Measurements from ENCODE around the gene FSTL5. TPM values are rescaled to one million over a fixed set of nuclear protein-coding genes. Genes with fewer than 3 reads are reported as not detected.

FSTL5 gene
- 0.27 and 0.49 TPM in 2 replicates for total RNA-seq (2014; rRNA removed; shearing (Covaris generic))
- polyA plus RNA-seq (2016; fragmentation: Nextera tagmentation; extraction: Ambion mirVana) = 0.06 and 0.10 TPM in 2 replicates
- long read RNA-seq, partial matches to known transcripts = 0 of 1 reads
- long read RNA-seq, other reads (novel, unspliced or antisense) = 1 of 1 reads

- peak; percentile 97 for ATAC-seq
- peak within 1 kb of the TSS; percentile 91 for H2AFZ ChIP-seq
- peak within 1 kb of the TSS; percentile 75 for H3K4me2 ChIP-seq
- peak; percentile 99 for DNase-seq (ENCODE audit: low spot score)
- Mint-ChIP-seq H3K4me1 (peaks cover 12% of the 10 kb centered on the region), H3K27ac (peak within 1 kb of the TSS; percentile 97), H3K4me3 (peak within 1 kb of the TSS; percentile 100), H3K27me3 (ENCODE audit: insufficient read depth, low read depth, poor library complexity) (no peaks in the 10 kb centered on the region), H3K9me3 (no peaks in the 10 kb centered on the region), H3K36me3 (ENCODE audit: low read depth) (no peaks in the 10 kb centered on the region)
- no peaks in the 10 kb centered on the region for H3F3A ChIP-seq (replicated peaks; ENCODE audit: low read depth)
- no peaks in the 10 kb centered on the region for H3K79me2 ChIP-seq (replicated peaks; ENCODE audit: insufficient read depth)
- no peaks in the 10 kb centered on the region for H3K36me3 ChIP-seq (ENCODE audit: insufficient read depth)
- H3K4me1 ChIP-seq (ENCODE audit: insufficient read depth) = peaks cover 9% of the 10 kb centered on the region
- no peak within 1 kb of the TSS for H3K27ac ChIP-seq (ENCODE audit: low read depth)
- peak within 1 kb of the TSS; percentile 76 for H3K4me3 ChIP-seq
- H3K9me2 ChIP-seq (ENCODE audit: insufficient read depth) = no peaks in the 10 kb centered on the region
- TF ChIP-seq, protein P1, sequence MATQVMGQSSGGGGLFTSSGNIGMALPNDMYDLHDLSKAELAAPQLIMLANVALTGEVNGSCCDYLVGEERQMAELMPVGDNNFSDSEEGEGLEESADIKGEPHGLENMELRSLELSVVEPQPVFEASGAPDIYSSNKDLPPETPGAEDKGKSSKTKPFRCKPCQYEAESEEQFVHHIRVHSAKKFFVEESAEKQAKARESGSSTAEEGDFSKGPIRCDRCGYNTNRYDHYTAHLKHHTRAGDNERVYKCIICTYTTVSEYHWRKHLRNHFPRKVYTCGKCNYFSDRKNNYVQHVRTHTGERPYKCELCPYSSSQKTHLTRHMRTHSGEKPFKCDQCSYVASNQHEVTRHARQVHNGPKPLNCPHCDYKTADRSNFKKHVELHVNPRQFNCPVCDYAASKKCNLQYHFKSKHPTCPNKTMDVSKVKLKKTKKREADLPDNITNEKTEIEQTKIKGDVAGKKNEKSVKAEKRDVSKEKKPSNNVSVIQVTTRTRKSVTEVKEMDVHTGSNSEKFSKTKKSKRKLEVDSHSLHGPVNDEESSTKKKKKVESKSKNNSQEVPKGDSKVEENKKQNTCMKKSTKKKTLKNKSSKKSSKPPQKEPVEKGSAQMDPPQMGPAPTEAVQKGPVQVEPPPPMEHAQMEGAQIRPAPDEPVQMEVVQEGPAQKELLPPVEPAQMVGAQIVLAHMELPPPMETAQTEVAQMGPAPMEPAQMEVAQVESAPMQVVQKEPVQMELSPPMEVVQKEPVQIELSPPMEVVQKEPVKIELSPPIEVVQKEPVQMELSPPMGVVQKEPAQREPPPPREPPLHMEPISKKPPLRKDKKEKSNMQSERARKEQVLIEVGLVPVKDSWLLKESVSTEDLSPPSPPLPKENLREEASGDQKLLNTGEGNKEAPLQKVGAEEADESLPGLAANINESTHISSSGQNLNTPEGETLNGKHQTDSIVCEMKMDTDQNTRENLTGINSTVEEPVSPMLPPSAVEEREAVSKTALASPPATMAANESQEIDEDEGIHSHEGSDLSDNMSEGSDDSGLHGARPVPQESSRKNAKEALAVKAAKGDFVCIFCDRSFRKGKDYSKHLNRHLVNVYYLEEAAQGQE (IDR thresholded peaks at IDR 0.05; ENCODE audit: unreplicated experiment) = peak; percentile 99
- no peak for TF ChIP-seq EZH2 (IDR thresholded peaks at IDR 0.05; ENCODE audit: low read depth, unreplicated experiment)
- TF ChIP-seq, protein P2, sequence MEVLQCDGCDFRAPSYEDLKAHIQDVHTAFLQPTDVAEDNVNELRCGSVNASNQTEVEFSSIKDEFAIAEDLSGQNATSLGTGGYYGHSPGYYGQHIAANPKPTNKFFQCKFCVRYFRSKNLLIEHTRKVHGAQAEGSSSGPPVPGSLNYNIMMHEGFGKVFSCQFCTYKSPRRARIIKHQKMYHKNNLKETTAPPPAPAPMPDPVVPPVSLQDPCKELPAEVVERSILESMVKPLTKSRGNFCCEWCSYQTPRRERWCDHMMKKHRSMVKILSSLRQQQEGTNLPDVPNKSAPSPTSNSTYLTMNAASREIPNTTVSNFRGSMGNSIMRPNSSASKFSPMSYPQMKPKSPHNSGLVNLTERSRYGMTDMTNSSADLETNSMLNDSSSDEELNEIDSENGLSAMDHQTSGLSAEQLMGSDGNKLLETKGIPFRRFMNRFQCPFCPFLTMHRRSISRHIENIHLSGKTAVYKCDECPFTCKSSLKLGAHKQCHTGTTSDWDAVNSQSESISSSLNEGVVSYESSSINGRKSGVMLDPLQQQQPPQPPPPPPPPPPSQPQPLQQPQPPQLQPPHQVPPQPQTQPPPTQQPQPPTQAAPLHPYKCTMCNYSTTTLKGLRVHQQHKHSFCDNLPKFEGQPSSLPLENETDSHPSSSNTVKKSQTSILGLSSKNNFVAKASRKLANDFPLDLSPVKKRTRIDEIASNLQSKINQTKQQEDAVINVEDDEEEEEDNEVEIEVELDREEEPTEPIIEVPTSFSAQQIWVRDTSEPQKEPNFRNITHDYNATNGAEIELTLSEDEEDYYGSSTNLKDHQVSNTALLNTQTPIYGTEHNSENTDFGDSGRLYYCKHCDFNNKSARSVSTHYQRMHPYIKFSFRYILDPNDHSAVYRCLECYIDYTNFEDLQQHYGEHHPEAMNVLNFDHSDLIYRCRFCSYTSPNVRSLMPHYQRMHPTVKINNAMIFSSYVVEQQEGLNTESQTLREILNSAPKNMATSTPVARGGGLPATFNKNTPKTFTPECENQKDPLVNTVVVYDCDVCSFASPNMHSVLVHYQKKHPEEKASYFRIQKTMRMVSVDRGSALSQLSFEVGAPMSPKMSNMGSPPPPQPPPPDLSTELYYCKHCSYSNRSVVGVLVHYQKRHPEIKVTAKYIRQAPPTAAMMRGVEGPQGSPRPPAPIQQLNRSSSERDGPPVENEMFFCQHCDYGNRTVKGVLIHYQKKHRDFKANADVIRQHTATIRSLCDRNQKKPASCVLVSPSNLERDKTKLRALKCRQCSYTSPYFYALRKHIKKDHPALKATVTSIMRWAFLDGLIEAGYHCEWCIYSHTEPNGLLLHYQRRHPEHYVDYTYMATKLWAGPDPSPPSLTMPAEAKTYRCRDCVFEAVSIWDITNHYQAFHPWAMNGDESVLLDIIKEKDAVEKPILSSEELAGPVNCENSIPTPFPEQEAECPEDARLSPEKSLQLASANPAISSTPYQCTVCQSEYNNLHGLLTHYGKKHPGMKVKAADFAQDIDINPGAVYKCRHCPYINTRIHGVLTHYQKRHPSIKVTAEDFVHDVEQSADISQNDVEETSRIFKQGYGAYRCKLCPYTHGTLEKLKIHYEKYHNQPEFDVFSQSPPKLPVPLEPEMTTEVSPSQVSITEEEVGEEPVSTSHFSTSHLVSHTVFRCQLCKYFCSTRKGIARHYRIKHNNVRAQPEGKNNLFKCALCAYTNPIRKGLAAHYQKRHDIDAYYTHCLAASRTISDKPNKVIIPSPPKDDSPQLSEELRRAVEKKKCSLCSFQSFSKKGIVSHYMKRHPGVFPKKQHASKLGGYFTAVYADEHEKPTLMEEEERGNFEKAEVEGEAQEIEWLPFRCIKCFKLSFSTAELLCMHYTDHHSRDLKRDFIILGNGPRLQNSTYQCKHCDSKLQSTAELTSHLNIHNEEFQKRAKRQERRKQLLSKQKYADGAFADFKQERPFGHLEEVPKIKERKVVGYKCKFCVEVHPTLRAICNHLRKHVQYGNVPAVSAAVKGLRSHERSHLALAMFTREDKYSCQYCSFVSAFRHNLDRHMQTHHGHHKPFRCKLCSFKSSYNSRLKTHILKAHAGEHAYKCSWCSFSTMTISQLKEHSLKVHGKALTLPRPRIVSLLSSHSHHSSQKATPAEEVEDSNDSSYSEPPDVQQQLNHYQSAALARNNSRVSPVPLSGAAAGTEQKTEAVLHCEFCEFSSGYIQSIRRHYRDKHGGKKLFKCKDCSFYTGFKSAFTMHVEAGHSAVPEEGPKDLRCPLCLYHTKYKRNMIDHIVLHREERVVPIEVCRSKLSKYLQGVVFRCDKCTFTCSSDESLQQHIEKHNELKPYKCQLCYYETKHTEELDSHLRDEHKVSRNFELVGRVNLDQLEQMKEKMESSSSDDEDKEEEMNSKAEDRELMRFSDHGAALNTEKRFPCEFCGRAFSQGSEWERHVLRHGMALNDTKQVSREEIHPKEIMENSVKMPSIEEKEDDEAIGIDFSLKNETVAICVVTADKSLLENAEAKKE (CRISPR knock-in tag; IDR thresholded peaks at IDR 0.05) = no peak
- no peak; a peak in 1 of 4 replicates for TF ChIP-seq CTCF (conservative IDR thresholded peaks at IDR 0.05; ENCODE audit: low read depth in 2 of 2)
- no peak for TF ChIP-seq ETS1 (IDR thresholded peaks at IDR 0.05)
- peak; percentile 89 for TF ChIP-seq POLR2AphosphoS5 (IDR thresholded peaks at IDR 0.05; ENCODE audit: low read depth)
- TF ChIP-seq STAT1 (IDR thresholded peaks at IDR 0.05; ENCODE audit: unreplicated experiment) = no peak
- peak; percentile 85 for TF ChIP-seq CREB1 (CRISPR knock-in tag; IDR thresholded peaks at IDR 0.05; ENCODE audit: low read depth)
- TF ChIP-seq EZH2phosphoT487 (IDR thresholded peaks at IDR 0.05; ENCODE audit: unreplicated experiment) = no peak
- TF ChIP-seq NANOG (IDR thresholded peaks at IDR 0.05; ENCODE audit: borderline replicate concordance) = no peak
- TF ChIP-seq ZNF114 (CRISPR knock-in tag; IDR thresholded peaks at IDR 0.05) = no peak
- TF ChIP-seq ZNF331 (CRISPR knock-in tag; IDR thresholded peaks at IDR 0.05; ENCODE audit: low read depth) = no peak
- no peak for TF ChIP-seq JUNB (IDR thresholded peaks at IDR 0.05; ENCODE audit: unreplicated experiment)
- no peaks in the 10 kb centered on the region for H3K27me3 ChIP-seq (ENCODE audit: insufficient read depth)
- H4K20me1 ChIP-seq (replicated peaks; ENCODE audit: insufficient read depth) = no peaks in the 10 kb centered on the region
These were observed at the start of gene FSTL5 for GRCh38 chr4:162163892-162164759. TSS of gene FSTL5 (minus strand) at chr4:162164000. CDS start at chr4:162111396, 52,604 bp downstream.
